8988T (cell line): ENCODE data around the gene ATF7IP2.
"Not testable (repeated sequence)": the region's sequence is repeated elsewhere in the genome, so short reads cannot be mapped to it uniquely, and the experiment has no call there.

ENCODE experiments used
- DNase-seq: peaks from one replicate; pipeline ENCODE4 v3.0.0; 2011

ATF7IP2 gene, protein sequence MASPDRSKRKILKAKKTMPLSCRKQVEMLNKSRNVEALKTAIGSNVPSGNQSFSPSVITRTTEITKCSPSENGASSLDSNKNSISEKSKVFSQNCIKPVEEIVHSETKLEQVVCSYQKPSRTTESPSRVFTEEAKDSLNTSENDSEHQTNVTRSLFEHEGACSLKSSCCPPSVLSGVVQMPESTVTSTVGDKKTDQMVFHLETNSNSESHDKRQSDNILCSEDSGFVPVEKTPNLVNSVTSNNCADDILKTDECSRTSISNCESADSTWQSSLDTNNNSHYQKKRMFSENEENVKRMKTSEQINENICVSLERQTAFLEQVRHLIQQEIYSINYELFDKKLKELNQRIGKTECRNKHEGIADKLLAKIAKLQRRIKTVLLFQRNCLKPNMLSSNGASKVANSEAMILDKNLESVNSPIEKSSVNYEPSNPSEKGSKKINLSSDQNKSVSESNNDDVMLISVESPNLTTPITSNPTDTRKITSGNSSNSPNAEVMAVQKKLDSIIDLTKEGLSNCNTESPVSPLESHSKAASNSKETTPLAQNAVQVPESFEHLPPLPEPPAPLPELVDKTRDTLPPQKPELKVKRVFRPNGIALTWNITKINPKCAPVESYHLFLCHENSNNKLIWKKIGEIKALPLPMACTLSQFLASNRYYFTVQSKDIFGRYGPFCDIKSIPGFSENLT

DNA sequence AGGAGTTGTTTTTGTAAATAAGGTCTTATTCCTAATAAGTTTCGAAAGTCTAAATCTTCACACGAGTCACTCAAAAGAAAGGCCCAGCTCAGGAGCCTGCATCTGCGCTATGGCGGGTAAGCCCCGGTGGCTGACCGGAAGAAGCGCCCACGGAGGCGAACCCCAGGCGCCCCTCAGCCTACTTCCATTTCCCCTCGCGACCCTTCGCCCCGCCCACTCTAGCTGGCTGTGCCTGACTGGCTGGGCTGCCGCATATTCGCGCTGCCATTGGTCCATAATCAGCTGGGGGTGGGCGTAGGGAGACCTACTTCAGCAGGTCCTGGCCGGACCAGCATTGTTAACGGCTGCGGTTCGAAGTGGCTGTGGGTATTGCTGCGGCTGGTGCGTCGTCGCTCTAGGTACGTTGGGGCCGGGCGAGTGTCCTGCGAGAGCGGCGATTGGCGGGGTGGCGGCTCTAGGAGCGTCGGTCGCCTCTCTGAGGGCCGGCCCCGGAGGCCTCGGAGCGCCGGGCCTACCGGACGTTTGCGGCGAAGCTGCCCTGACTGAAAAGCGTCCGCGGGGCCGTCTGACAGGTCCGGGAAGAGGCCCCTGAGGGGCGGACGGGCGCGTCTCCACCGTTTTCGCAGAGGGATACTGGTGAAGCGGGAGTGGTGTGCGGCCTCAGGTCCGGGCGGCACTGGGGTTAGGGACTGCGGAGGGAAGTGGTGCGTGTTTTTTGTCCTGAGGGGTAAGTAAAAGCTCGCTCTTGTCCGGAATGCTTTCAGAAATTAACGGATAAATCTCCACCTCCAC, at the start of gene ATF7IP2:
ATF7IP2 (plus strand) TSS at position 337 of the 792 bp plus-strand sequence. CDS start 44,560 bp downstream, outside the sequence.
- peak; percentile 74 for DNase-seq

DNA sequence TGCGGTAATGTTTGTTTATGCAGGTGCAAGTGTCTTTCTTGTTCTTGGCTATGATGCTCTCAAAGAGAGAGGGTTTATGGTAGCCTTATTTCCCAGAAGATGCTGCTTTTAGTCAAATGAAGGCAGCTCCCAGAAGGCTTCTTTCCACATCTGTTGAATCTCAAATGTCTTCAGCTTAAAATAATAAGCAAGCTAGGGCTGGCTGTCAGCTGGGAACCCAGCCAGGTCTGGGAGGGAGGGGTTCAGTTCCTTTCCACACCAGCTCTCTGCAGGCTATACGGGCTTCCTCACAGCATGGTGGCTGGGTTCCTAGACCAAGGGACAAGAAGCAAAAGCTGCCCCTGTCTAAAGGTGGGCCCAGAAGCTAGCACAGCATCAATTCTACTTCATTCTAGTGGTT, 47.4 kb upstream of the ATF7IP2 start:
- no peak for DNase-seq

DNA sequence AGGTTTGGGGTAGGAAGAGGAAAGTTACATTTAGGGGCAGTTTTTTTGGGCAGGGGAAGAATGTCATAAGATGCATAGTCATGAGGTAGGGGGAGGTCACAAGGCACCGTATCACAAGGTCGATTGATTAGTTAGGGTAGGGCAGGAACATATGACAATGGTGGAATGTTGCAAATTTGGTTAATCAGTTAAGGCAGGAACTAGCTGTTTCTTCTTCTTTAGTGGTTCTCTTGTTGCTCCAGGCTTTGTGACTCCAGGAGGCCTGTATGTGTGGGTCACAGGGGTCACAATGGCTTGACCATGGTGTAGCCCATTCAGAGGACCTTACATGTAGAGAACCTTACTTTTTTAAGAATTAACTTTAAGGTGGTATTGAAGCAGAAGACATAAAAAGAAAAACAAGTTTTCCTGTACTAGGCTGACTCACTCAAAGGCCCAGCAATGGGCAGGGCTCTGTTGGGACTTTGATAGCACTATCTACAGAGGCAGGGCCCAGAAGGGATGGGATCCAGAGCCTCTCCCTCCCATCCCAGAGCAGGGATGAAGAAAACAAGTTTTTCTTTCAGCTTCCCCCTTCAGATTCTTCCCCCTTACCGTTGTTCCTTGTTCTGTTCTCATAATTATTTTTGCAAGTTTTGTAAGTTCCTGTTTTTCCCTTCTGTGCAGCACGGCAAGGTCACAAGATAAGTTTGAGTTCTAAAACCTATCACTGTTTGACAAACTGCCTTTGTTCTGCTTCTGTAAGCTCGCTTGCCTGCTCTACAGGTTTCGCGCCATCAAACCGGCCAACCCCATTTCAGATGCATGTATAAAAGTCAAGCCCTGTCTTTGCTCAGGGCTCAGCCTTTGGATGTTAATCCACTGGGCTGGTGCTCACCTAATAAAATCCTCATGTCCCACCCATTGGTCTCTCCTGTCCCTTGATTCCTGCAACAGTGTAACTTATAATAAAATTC, 45.8 kb upstream of the ATF7IP2 start:
- no peak for DNase-seq

DNA sequence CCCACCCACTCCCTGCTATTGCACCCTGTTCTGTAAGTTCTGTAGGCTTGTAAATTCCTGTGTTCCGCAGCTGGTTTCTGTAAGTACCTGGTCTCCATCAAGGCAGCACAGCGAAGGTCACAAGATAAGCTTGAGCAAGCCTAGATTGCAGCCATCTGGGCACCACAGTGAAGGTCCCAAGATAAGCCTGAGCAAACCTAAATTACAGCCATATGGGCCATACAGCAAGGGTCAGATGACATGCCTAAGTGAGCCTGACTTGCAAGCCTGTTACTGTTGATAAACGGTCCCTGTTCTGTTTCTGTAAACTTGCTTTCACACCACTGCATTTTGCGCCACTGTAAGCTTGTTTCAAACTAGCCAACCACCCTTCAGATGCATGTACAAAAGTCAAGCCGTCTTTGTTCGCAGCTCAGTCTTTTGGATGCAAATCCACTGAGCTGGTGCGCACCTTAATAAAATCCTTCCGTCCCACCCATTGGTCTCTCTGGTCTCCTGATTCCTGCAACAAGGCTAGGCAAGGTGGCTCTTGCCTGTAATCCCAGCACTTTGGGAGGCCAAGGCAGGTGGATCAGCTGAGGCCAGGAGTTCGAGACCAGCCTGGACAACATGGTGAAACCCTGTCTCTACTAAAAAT, 42.6 kb upstream of the ATF7IP2 start:
- DNase-seq: no peak

DNA sequence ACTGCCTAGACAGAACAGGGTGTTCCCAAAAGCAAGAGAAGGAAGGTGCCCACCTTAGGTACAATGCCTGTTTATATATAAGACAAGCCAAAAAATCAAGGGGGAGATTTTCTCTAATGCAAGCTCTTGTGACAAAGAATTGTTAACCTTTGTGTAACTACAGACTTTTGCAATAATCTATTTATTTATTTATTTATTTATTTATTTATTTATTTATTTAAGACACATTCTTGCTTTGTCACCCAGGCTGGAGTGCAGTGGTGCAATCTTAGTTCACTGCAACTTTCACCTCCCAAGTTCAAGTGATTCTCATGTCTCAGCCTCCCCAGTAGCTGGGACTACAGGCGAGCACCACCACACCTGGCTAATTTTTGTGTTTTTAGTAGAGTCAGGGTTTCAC, 41.2 kb upstream of the ATF7IP2 start:
- DNase-seq: not testable (repeated sequence)

DNA sequence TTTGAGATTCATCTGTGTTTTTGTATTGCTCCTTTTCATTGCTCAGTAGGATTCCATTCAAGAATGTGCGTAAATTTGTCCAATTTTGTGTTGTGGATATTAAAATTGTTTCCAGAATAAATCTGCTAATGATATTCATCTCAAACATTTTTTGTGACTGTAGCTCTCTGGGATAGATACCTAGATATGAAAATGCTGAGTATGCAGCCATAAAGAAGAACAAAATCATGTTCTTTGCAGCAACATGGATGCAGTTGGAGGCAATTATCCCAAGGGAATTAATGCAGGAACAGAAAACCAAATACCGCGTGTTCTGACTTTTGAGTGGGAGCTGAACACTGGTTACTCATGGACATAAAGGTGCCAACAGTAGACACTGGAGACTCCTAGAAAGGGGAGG, 40.2 kb upstream of the ATF7IP2 start:
- DNase-seq: no peak

DNA sequence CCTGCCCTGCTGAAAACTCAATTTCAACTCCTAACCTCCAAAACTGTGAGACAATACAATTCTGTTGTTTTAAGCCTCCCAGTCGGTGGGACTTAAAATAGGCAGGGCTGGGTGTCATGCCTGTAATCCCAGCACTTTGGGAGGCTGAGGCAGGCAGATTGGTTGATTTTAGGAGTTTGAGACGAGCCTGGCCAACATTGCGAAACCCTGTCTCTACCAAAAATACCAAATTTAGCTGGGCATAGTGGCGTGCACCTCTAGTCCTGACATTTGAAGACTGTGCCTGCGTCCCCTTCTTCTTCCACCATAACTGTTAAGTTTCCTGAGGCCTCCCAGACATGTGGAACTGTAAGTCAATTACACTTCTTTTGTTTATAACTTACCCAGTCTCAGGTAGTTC, 36.0 kb upstream of the ATF7IP2 start:
- no peak for DNase-seq

DNA sequence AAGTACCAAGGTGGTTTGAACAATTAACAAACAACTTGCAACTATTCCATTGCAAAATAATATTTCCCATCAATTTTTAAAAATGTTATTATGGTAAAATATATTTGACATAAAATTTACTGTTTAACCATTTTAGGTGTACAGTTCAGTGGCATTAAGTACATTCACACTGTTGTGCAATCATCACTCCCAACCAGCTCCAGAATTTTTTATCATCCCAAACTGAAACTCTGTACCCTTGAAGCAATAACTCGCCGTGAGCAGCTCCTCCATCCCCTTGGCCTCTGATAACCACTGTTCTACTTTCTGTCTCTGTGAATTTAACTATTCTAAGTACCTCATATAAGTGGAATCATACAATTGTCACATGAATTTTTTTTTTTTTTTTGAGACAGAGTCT, 33.6 kb upstream of the ATF7IP2 start:
- no peak for DNase-seq

DNA sequence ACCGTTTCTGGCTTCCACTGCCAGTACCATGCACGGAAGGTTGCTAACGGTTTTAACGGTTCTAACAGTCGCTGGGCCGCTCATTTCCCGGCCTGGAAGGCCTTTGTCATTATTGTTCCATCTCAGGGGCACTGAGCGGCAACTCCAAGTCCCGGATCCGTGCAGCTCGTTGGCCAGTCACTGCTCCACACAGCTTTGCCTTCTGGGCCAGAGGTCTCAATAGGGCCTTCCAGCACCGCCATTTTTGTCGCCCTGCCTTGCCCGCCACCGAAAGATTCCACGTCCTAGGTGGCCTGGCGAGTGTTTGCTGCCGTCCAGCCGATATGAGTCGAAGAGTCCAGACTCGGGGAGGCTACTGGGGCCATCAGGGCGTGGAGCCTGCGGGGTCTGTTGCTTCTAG, 30.3 kb upstream of the ATF7IP2 start:
- DNase-seq: no peak

DNA sequence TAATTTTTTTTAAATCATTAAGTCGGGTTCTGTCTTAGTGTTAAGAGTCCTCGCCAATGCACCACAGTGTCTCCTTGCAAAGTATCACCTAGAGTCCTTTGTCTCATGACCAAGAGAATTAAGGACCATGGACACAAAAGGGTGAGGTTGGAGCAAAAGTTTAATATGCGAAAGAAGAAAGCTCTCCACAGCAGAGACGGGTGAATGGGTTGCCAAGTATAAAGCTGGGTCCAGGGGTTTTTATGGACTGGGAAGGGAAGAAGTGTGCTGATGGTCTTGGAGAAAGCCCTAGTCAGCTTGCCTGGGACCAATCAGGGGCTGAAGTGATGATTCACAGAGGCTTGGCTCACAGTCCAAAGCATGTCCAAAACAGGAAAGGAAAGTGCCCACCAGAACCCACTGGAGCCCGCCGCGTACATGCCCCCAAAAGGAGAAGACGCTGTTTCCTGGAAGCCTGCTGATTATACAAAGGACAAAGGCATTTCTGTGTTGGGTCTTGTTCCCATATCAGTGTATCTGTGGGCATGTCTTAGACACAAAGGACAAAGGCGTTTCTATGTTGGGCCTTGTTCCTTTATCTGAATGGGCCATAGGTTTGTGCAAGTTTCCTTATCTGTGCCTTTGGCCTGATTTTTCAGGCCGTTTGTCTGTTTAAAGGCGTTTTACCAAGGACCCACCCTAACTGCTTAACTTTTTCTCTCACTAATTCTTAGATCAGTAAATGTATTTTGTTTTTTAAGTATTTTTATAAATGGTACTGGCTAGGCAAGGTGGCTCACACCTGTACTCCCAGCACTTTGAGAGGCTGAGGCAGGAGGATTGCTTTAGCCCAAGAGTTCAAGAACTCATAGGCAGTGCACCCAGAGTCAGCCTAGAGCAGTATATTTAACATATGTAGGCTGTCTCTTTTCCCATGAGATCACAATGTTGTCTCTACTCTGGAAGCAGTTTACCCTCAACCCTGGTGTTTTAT, 28.7 kb upstream of the ATF7IP2 start:
- DNase-seq: no peak

DNA sequence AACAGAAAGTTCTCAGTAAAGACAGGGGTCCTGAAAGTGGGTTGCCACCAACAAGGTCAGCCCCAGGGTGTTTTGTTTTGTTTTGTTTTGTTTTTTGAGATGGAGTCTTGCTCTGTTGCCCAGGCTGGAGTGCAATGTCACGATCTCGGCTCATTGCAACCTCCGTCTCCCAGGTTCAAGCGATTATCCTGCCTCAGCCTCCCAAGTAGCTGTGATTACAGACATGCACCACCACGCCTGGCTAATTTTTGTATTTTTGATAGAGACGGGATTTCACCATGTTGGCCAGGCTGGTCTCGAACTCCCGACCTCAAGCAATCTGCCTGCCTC, 24.1 kb upstream of the ATF7IP2 start:
- DNase-seq: not testable (repeated sequence)

DNA sequence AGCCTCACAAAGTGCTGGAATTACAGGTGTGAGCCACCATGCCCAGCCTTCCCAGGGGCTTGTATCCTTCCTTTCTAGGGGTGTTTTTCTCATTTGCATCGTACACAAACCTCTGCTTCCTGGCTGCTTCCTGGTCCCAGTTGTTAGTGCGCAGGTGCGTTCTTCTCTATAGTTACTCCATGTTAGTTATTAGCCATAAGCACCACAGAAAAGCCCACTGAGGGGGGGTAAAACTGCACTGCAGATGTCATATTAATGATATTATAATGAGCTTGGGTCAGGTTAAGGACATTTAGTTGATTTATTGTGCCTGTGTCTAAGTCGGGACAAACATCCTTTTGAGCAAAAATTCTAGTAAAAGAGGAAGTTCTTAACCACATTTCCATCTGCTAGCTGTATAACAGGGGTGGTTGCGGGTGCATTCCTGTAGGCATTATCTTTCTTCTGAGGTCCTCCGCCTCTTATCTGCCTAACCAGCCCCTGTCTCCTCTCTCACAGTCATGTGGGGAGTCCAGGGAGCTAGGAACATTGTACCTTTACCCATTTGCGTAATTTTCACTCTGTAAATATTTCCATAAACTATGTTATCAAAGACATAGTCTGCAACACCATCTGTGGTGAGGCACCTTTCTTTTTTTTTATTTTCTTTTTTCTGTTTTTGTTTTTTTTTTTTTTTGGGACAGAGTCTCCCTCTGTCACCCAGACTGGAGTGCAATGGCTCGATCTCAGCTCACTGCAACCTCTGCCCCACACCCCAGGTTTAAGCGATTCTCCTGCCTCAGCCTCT, 23.6 kb upstream of the ATF7IP2 start:
- DNase-seq: no peak

DNA sequence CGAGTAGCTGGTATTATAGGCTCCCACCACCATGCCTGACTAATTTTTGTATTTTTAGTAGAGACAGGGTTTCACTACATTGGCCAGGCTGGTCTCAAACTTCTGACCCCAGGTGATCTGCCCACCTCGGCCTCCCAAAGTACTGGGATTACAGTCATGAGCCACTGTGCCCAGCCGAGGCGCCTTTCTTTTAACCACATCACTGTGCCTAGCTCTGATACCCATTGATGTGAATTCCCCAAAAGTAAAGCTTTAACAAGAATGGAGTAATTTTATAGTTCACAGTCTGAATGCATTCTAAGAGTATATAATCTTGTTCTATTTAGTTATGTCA, 23.0 kb upstream of the ATF7IP2 start:
- not testable (repeated sequence) for DNase-seq

DNA sequence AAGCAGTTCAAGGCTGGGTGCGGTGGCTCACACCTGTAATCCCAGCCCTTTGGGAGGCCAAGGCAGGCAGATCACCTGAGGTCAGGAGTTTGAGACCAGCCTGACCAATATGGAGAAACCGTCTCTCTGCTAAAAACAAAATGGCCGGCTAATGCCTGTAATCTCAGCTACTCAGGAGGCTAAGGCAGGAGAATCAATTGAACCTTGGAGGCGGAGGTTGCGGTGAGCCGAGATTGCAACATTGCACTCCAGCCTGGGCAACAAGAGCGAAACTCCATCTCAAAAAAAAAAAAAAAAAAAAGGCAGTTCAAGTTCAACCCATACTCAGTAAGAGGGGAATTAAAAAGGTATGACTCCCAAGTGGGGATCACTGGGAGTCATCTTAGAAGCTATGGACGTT, 19.2 kb upstream of the ATF7IP2 start:
- not testable (repeated sequence) for DNase-seq

DNA sequence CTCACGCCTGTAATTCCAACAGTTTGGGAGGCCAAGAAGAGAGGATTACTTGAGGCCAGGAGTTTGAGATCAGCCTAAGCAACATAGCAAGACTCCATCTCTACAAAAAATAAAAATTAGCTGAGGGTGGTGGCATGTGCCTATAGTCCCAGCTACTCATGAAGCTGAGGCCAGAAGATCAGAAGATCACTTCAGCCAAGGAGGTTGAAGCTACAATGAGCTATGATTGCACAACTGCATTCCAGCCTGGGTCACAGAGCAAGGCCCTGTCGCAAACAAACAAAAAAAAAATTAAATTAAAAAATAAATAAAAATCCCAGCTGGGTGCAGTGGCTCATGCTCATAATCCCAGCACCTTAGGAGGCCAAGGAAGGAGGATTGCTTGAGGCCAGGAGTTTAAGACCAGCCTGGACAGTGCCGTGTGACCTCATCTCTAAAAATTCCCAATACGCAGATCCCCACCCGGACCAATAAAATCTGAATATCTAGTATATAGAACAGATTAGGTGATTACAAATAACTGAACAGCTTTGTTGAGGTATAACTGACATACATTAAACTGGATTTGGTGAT, 18.2 kb upstream of the ATF7IP2 start:
- DNase-seq: no peak

DNA sequence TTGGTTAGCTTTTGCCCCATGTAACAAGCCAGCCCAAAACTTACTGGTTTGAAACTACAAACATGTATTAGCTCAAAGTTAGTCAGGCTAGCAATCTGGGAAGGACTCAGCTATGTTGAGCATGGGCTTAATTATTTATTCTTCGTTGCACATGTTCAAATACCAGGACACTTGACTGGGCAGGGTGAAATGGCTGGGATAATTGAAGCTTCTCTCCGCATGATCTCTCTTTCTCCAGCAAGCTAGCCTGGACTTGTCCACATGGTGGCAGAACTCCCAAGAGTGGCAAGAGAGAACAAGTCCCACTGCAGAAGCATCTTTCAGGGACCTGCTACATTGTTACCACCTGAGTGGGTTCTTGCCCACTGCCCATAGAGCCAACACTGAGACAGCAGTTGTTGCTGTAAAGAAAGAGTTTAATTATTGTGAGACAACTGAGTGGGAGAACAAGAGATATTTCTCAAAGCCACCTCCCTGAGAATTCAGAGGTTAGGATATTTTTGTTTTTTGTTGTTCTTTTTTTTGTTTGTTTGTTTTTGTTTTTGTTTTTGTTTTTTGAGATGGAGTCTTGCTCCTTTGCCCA, 16.8 kb upstream of the ATF7IP2 start:
- DNase-seq: no peak

DNA sequence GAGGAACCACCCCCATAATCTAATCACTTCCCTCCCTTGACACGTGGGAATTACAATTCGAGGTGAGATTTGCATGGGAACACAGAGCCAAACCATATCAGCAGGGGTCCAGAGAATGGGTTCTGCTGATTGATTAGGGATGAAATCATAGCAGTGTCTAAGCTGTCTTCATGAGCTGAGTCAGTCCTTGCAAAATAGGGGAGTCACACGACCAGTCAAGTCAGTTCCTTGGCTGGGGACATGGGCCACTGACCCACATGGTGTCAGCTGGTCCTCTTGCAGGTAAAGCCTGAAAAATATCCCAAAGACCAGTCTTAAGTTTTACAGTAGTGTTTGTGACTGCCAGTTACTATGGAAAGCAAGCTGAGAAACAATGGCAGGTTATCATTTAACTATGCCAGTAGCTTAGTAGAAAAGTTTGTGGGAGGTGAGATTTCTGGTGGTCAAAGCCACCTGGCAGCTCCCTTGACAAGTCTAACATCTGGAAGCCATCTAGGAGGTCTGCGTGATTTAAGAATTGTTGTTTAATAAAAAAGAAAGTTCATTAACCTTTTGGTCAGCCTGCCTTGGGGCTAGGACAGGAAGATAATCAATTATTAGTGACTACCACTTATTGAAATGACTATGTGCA, 15.7 kb upstream of the ATF7IP2 start:
- no peak for DNase-seq

DNA sequence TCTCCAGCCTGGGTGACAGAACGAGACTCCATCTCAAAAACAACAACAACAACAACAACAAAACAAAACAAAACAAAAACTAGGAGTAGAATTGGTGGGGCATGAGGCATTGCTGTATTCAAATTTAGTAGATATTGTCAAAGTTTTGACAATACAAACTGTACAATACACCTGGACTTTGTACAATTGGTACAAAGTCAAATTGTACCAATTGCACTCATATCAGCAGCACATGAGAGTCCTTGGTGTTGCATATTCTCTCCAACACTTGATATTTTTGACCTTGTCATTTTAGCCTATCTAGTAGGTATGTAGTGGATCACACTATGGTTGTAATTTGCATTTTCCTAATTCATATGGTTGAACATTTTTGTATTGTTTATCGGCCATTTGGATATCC, 14.3 kb upstream of the ATF7IP2 start:
- no peak for DNase-seq

DNA sequence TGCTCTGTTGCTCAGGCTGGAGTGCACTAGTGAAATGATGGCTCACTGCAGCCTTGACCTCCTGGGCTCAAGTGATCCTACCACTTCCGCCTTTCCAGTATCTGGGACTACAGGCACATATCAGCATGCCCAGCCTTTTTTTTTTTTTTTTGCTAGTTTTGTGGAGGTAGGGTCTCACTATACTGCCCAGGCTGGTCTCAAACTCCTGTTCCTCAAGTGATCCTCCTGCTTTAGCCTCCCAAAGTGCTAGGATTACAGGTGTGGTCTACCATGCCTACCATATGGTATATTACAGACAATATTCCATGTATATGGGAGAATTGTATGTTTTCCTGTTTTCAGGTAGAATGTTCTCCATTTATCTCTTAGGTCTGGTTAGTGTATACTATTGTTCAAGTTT, 12.3 kb upstream of the ATF7IP2 start:
- no peak for DNase-seq
